ENCODE results near the gene SLC35A1. TPM values are rescaled to one million over a fixed set of nuclear protein-coding genes. Genes with fewer than 3 reads are reported as not detected.

The SLC35A1 gene
- total RNA-seq, 1 experiment from 2014 or later: 27.3 TPM

DNA sequence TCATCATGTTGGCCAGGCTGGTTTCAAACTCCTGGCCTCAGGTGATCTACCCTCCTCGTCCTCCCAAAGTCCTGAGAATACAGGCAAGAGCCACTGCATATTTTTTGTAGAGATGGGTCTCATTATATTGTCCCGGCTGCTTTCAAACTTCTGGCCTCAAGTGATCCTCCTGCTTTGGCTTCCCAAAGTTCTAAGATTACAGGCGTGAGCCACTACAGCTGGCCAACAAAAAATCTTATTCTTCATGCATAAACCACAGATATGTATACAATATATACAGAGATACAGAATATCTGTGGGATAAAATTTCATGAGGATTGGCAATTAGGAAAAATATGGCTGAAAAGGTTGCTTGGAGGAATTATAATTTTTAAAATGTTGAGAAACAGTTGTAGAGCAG, 49.9 kb downstream of the SLC35A1 start:
- DNase-seq (ENCODE audit: low read depth): no peak

DNA sequence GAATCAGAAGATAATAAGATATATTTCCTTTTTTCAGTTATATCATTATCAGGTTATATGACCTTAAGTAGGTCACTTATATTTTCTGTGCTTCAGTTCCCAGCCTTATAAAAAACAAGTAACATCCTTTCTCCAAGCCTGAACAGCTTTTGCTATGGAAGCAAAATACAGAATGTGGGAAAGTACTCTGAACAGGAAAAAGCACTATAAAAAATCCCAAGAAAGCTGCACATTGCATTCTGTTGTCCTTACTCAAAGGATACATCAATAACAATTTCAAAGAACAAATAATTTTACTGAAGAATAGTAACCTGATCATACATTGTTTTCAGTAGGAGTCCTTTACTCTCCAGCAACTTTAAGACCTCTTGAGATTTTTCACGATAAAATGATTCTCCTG, 56.4 kb downstream of the SLC35A1 start:
- DNase-seq (ENCODE audit: low read depth): no peak

DNA sequence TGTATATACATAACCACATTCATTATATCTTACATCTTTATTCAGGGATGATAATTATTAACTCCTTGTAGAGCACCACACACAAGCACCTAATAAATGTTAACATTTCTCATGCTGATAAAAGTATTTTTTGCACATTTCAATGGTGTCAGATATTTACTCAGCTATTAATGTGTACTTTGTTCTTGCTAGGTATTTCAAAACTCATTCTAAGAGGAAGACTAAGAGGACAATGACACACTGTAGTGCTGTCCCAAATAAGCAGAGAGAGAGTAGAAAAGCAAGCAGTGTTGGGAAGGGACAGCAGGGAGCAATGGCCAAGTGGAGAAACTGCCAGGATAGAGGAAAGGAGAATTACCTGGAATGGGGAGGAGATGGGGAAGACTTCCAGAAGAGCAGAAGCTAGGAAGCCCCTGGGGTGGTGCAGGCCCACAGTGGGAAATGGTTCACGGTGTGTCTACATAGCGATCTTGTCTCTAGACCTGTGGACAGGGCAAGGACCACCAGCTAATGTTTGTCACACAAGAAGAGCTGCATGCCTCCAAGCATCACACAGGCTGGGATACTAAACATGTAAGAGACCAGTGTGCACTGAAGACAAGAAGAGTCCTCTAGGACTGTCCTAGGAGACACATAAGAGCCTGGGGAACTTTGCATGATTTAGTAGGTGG, 61.7 kb downstream of the SLC35A1 start:
- no peak for DNase-seq (ENCODE audit: low read depth)

DNA sequence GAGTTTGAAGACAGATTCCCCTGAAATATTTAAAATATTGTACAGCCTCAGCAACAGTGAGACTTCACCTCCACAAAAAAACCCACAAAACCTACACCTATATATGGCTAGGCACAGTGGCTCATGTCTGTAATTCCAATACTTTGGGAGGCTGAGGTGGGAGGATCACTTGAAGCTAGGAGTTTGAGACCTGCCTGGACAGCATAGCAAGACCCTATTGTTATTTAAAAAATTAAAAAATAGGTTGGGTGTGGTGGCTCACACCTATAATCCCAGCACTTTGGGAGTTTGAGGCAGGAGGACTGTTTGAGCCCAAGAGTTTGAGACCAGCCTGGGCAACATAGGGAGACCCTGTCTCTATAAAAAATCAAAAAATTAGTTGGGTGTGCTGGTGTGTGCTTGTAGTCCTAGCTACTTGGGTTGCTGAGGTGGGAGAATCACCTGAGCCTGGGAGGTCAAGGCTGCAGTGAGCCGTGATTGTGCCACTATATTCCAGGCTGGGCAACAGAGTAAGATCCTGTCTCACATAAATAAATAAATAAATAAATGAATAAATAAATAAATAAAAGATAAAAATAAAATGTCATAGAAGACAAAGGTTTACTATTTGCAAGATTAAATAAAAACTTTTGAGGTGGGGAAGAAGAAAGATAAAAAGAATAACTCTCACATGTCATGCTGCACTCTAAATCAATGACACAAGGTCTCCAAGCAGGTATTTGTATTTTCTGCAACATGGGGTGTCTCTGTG, 65.9 kb downstream of the SLC35A1 start:
- DNase-seq (ENCODE audit: low read depth): no peak

DNA sequence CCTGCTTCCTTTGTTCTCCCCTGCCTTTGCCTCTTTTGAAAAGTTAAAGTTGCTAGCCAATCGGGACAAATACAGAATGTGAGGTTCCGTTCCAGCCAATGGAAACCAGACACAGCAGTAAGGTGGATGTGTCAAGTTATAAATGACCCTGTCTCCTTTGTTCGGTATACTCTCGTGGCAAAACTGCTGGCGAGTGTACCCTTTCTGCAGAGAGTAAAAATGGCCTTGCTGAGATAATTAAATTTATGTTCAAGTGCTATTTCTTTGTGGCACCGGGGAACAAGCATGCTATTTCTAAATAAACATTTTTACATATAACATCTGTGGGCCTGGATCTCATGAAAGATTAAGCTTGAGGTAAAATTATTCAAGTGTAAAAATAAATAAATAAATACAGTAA, 66.8 kb downstream of the SLC35A1 start:
- DNase-seq (ENCODE audit: low read depth): no peak

DNA sequence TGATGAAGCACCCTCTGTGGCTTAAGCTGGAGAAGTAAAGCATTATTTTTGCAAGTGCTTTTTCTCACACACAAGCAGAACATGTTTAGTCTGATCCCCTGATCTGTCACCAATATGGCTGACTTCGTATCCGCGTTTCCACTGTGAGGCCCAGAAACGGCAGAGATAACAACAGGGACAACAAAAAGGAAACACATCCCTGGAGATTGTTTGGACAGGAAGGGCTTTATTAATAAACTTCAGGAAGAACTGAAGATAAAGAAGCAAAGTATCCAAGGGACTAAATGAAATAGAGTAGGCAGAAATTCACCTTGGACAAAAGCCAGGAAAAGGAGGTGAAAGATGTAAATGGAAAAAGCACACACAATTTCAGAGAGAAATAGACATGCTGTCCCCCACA, 67.8 kb downstream of the SLC35A1 start:
- no peak for DNase-seq (ENCODE audit: low read depth)

DNA sequence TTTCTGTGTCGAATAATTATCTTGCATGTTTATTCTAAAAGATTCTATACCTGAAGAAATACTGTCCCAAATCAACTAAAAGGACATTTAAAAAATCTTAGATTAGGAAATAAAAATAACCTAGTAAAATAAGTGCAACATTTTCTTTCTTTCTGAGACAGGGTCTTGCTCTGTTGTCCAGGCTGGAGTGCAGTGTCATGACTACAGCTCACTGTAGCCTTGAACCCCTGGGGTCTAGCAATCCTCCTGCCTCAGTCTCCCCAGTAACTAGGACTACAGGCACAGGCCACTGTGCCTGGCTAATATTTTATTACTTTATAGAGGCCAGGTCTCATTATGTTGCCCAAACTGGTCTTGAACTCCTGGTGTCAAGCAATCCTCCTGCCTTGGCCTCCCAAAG, 68.3 kb downstream of the SLC35A1 start:
- DNase-seq (ENCODE audit: low read depth): no peak

DNA sequence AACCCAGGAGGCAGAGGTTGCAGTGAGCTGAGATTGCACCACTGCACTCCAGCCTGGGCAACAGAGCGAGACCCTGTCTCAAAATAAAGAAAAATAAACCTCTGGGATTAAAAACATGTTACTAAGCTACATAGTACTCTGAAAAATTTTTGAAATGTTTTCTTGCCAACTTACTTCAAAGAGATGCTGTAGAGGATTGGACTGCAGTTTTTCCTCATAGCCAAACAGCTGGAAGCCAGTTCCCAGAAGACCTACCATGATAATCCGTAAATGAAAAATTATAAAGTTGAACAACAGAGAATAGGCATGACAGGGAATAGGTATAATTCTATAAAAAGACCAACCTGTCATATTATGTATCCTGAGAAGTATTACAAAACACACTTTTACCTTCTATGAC, 69.0 kb downstream of the SLC35A1 start:
- DNase-seq (ENCODE audit: low read depth): no peak

DNA sequence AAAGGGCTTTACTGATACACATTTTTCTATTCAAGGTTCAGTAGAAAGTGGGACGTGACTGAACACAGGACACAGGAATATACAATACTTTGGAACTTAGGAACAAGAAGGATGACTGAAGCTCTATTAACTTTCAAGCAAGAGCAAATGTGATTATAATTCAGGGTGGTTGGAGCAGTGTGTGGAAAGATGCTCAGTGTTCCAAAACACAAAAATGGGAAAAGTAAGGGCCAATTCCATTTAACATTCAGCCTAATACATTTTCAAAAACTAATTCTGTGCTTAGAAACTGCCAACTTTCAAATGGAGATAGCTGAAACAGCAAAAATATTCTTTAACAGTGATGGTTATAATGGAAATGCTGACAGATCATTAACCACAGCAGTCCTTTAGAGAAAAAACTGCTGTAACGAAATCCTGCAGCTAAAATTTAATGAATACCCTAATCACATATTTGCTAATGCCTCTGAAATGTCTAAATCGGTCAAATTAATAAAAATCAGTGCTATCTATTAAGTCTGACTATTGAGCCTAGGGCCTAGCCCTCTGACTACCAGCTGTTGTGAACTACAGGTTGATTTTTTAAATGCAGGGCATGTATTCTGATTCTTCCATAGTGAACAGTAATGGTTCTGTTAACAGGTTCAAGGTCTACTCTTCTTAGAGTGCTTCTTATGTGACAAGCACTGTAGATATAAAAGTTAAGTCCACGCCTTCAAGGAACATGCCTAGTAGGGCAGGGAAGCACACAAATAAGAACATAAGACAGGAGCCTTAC, 71.1 kb downstream of the SLC35A1 start:
- DNase-seq (ENCODE audit: low read depth): no peak

DNA sequence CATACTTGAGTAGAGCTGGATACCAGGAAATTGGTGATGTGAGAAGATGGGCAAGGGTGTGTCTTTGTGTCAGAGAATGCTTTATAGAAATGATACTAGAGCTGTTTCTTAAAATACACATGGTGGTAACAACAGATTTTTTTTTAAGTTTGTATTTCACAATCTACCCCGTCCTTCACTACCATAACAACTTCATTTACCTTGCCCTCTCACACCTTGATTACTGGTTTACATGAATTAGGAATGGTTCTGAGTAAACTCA, 71.6 kb downstream of the SLC35A1 start:
- DNase-seq (ENCODE audit: low read depth): no peak

DNA sequence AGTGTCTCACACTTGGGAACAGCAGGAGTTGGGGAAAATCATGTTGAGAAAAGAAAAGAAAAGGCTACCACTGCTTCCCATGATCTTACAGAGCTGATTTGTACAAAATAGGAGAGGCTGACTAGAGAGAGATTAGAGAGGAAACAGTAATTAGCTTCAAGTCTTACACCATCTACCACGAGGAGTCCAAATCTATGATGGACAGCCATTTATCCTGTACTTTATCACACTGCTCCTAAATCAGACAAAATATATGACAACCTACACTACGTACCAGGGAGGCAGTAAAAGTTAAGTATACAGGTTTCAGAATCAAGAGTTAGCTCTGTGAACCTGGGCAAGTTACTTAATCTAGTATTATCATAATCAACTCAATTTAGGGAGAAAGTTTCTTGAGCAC, 79.0 kb downstream of the SLC35A1 start:
- DNase-seq (ENCODE audit: low read depth): no peak

DNA sequence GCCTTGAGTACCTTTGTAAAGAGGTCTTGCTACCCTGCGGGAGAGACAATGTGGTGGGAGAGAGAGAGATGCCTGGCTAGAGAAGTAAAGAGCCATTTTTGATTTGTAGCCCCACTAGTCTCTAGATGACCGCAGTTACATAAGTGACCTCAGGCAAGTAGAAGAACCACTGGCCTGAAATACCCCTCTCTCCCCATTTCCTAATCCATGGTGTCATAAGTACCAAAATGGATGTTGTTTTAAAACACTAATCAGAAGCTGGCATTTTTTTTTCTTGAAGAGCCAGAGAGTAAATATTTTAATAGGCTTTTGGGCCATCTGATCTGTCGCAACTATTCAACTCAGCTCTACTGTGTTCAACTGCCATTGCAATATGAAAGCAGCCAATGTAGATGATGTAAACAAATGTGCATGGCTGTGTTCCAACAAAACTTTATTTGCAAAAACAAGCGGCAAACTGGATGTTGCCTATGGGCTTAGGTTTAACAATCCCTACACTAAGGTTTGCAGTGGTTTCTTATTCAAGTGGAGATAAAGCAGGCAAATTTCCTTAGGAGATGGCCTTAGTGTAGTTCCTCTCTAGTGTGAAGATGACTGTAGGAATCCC, 80.5 kb downstream of the SLC35A1 start:
- no peak for DNase-seq (ENCODE audit: low read depth)

DNA sequence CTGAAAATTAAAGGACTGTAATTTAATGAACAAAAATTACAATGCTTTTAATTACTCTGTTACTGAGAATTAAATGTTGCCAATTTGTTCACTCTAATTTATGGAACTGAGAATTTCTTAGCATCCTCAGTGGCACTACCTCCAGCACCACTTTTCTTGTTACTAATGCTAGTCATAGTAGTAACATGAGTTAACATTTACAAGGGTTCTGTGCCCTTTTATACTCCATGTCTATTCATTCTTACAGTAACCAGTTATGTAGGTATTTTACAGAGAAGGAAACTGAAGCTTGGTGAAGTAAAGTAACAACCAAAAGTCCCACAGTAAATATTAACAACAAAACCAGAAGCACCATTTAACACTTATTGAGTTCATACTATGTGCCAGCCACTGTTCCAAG, 82.7 kb downstream of the SLC35A1 start:
- DNase-seq (ENCODE audit: low read depth): no peak

DNA sequence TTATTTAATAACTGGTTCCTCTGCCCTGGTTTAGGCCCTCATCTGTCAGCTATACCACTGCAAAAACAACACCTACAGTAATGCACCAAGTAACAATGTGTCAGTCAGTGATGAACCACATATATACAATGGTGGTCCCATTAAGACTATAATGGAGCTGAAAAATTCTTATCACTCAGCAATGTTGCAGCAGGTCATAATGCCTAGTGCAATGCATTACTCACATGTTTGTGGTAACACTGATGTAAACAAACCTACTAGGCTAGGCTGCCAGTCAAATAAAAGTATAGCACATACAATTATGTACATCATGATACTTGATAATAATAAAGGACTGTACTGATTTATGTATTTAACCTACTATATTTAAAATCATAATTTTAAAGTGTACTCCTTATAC, 85.7 kb downstream of the SLC35A1 start:
- peak; percentile 7 for DNase-seq (ENCODE audit: low read depth)

DNA sequence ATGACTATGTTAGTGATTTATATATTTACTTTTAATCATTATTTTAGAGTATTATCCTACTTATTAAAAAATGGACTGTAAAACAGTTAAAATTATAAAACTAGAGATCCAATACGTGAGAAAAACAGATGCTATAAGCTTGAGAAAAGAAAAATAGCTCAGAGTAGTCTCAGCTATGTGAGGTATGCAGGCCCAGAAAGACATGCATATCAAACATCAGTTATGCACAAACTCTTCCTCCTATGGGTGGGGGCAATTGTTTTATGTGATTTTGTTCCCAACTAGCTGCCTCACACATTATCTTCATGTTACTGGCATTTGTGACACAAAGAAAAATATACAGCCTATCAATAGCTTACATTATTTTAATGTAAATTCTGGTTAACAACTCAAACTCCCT, 88.2 kb downstream of the SLC35A1 start:
- DNase-seq (ENCODE audit: low read depth): no peak

Other genes starting within 250 kb of the SLC35A1 start
- gene SMIM8, start 150.4 kb upstream of the SLC35A1 start, total RNA-seq (2014; rRNA removed; shearing (Covaris generic)): 6.5 and 8.1 TPM in 2 replicates
- not detected in 2 replicates for gene GJB7, start 143.7 kb upstream of the SLC35A1 start, total RNA-seq (2014; rRNA removed; shearing (Covaris generic))
- 0.12 and 0.29 TPM in 2 replicates for gene C6orf163, start 128.2 kb upstream of the SLC35A1 start, total RNA-seq (2014; rRNA removed; shearing (Covaris generic))
- gene CFAP206, start 65.0 kb upstream of the SLC35A1 start, total RNA-seq (2014; rRNA removed; shearing (Covaris generic)): 0.12 TPM in 1 of 2 replicates, not detected in the other
- gene RARS2, start 117.0 kb downstream of the SLC35A1 start, total RNA-seq (2014; rRNA removed; shearing (Covaris generic)): 34.7 and 40.4 TPM in 2 replicates
- 47.8 and 66.3 TPM in 2 replicates for gene ORC3, start 117.2 kb downstream of the SLC35A1 start, total RNA-seq (2014; rRNA removed; shearing (Covaris generic))
- gene AKIRIN2, start 229.3 kb downstream of the SLC35A1 start, total RNA-seq (2014; rRNA removed; shearing (Covaris generic)): 14.1 and 17.3 TPM in 2 replicates